SK-N-DZ (cell line): ENCODE measurements around the gene ZBTB7A.

ENCODE experiments used
- DNase-seq: peaks from one replicate; pipeline ENCODE4 v3.0.0-alpha.2; 2015; ENCODE audit warnings: low spot score

ZBTB7A gene

DNA sequence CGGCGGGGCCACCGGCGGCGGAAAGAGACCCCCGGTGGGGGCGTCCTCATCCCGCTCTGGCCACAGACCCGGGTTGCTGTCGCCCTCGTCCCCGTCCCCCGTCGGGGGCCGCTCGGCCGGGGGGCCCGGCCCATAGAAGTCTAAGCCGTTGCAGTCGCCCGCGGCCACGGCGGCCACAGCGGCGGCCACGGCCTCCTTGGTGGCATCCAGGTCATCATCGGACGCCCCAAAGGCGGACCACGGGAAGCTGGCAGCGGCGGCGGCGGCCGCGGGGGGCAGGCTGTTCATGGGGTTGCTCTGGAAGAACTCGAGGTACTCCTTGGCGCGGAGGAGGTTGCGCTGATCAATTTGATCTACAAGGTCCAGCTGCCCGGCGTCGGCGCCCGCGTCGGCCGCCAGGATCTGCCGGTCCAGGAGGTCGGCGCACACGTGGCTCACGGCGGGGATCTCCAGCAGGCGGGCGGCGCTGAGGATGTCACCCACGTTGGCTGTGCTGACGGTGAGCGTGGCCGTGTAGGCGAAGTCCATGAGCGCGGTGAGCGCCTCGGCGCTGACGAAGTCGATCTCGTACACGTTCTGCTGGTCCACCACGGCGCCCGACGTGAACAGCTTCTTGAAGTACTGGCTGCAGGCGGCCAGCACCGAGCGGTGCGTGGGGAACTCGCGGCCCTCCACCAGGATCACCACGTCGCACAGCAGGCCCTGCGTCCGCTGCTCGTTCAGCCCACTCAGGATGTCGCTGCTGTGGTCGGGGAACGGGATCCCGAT is 12.1 kb downstream of the ZBTB7A start:
- no peak for DNase-seq

DNA sequence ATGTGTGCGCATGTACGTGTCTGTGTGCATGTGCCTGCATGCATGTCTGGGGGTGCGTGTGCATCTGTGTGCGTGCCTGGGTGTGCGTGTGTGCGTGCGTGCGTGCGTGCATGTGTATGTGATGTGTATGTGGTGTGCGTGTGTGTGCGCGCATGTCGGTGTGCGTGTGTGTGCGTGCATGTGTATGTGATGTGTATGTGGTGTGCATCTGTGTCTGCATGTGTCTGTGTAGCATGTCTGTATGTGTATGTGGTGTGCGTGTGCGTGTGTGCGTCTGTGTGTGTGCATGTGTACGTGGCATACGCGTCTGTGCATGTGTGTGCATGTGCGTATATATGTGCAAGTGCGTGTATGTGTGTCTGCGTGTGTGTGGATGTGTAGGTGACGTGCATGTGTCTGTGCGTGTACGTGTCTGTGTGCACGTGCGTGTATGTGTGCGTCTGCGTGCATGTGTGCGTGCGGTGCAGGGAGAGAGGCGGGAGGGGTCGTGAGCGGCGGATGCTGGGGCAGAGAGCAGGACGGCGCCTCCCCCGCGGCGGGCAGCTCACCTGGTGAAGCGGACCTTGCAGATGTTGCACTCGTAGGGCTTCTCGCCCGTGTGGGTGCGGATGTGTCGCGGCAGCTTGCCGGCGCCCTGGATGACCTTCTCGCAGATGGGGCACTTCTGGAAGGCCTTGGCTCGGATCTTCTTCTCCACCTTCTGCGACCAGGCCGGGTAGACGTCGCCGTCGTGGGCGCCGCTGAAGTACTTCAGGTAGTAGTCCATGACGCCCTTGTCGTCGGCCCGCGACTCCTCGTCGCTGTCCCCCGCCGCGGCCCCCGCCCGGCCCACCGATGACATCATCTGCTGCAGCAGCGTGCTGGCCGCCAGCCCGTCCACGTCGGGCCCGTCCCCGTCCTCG is 13.0 kb downstream of the ZBTB7A start:
- no peak for DNase-seq

DNA sequence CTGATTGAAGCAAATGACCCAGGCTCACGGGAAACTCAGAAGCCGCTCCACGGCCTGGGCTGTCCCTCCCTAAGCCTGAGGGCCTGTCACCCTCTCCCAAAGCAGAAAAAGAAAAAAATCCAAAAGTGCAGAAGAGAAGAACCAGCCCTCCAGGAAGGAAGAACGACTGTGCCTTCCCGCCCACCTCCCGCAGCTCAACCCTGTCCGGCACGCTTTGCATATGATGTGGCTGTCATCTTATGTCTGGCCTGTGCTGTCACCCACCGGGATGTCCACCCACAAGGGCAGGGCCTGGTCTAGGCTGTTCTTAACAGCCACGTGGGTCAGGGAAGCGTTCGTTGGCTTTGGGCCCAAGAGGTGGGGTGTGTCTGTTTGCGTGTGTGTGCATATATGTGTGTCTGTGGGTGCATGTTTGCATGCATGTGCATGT is 13.7 kb downstream of the ZBTB7A start:
- DNase-seq = no peak

DNA sequence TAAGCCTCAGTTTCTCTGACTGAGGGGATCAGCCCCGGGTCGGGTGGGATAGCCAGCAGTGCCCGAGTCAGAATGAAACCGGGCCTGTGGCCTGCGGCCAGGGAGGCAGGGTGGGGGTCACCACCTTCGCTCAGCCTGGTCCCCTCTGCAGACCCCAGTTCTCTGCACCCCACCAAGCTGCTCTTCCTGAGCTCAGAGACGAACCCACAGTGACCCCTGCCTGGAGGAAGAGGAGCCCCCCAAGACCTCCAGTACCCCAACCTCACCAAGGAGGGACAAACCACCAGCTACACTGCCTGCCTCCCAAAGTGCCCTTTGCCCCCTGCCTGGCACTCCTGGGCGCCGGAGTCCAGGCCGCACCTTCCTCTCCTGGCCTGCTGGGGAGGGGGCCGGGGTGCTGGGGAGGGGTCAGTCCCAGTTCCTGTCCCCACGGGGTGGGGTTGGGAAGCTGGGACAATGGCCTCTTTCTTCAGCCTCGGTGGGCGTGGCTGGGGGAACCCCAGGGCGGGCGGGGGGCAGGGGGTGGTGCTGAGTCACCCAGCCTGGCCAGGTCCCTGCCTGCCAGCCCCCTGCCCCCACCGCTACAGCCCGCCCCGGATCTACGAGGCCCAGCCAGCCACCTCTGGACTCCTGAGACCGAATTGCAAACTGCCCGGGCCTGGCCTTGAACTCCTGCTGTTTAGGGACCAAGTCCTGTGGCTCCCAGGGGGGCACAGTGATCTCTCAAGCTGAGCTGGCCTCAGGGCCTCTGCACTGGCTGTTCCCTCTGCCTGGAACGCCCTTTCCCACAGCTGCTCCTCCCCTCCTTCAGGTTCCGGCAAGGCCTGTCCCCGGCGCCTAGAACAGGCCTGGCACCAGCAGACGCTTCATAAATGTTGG is 14.3 kb downstream of the ZBTB7A start:
- no peak for DNase-seq

DNA sequence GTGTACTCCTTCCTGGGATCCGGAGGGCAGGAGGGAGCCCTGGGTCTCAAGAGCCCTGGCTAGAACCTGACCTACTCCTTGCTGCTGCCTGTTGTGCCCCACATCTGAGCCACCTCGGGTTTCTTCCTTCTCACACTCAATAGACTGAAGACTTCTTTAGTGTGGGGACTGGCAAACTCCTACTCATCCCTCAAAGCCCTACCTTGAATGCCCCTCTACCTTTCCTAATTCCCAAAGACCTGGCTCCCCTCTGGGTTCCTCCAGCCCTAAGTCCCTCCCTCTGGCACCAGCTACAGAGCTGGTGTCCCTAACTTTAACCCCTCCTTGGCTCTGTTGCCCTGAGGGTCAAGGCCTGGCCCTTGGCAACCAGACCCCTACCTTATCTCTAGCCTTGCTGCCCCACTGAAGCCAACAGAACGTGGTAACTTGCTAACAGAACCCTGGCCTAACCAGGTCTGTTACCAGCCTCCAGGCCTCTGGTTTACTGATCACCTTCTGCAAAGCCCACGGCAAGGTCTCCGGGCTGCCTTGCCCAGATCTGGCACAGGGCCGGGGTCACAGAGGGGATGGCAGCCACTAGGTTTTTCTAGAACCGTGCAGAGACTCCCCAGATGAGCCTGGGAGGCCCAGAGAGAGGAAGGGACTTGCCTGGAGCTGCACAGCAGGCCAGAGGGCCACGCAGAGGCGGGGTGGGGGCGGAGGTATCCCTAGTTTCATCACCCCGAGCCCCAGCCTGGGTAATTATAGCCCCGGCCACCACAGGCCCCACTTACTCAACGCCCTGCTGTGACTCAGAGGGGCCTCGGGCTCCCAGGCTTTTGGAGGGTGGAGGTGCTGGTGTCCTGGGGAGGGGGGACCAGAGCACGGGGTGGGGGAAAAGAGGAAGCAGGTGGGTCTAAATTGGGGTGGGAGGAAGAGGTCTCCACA is 15.3 kb downstream of the ZBTB7A start:
- DNase-seq = no peak

DNA sequence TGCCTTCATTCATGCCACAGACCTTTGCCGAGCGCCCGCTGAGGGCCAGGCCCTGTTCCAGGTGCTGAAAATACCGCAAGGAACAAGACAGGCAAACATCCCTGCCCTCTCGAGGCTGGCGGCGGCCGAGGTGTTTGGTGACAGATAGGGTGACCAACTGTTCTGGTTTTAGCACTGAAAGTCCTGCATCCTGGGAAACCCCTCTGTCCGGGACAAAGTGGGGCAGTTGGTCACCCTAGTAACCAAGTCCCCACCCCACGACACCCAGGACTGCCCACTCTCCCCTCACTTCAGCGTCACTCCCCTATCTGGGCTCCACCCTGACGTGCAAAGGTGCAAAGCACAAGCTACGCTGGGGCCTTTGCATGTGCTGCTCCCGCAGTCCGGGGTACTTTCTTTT is 17.3 kb downstream of the ZBTB7A start:
- DNase-seq = no peak

DNA sequence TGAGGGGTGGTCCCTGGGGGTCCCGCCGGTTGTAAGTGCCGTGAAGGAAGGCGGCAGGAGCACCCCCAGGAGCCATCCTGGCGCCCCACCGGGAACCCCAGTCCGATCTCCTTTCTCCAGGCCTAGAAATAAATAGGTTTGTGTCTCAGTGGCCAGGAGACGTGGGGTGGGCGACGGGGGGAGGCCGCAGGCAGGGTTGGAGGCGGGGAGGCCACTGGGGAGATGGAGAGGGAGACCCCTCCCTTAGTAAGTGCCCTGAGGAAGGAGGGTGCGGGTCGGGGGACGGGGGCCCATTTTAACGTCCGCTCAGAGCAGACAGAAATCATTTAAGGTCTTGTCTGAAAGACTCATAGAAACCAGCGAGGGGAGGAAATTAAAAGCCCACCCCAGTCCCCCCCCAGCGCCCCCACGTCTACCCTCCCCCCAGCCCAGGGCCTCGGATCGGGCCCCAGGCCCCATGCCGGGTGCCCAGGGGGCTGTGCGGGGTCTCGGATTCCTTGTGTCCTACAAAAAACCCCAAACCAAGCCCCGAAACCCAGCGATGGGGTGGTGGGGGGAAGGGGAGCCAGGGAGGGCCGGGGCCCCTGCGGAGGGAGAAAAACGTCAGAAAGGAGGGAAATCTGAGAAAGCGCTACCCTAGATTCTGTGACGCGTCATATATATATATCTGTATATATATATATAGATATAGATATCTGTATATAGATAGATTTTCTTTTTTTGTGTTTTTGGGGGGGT is 19.6 kb downstream of the ZBTB7A start:
- no peak for DNase-seq

DNA sequence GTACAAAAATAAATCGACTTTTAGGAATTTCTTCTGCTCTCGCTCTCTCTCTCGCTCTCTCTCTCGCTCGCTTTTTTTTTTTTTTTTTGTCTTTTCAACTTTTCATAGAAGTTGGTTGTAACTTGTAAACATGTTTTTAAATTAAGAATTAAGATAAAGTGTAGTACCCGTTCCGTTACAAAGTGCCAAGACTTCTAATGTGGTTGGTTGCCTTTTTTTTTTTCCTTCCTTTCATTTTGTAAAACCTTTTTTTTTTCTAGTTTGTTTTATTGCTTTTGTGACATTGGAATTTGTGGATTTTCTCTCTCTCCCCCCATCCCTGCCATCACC is 20.4 kb downstream of the ZBTB7A start:
- no peak for DNase-seq

DNA sequence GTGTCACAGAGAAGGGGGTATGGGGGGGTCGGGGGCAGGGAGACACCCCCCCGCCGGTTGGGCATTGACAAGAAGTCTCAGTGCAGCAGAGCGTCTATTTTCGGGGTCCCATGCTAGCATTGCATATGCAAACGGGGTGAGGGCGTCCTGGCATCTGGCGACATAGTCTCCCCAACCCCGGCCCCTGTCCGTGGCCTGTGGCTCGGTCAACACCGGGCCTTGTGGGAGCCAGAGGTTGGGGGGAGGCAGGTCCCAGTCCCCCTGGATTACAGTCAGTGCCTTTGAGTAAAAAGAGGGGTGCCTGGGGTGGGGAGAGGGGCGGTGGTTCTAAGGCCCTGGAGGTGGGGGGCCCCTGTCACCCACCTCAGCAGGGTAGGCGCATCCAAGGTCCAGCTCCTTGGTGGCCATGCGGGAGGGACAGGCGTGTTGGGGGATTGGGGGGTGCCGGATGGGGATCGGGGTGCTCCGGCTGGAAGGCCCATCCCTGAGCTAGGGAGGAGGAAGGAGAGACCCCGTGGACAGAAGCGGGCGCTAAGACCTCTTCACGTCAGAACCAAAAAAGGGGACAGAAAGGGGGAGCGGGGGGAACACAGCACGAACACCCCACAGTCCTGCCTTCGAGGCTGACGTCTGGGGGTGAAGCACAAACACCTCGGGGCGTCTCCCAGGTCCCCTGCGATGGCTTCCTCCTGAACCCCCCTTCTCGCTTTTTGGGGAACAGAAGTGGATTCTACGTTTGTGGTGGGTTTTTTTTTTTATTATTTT is 20.9 kb downstream of the ZBTB7A start:
- DNase-seq = no peak

DNA sequence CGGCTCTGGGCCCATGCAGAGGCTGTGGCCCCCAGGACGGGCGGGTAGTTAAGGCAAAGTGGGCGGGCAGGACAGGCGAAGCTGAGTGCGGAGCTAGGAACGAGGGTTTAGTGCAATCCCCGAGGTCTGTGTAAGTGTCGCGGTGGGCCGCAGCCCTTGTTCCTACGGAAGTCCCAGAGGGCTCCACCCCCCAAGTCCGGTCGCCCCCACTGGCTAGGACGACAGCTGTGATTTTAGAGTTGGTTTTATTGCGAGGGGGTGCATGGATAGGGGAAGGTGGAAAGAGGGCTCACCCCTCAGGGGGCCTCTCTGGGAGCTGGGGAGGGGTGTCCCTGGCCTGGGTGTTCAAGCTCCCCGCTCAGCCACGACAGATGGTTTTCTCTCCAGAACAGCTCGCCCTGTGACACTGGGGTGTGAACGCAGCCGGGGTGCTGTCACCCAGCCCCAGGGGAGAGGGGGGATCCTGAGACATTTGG is 21.7 kb downstream of the ZBTB7A start:
- no peak for DNase-seq

DNA sequence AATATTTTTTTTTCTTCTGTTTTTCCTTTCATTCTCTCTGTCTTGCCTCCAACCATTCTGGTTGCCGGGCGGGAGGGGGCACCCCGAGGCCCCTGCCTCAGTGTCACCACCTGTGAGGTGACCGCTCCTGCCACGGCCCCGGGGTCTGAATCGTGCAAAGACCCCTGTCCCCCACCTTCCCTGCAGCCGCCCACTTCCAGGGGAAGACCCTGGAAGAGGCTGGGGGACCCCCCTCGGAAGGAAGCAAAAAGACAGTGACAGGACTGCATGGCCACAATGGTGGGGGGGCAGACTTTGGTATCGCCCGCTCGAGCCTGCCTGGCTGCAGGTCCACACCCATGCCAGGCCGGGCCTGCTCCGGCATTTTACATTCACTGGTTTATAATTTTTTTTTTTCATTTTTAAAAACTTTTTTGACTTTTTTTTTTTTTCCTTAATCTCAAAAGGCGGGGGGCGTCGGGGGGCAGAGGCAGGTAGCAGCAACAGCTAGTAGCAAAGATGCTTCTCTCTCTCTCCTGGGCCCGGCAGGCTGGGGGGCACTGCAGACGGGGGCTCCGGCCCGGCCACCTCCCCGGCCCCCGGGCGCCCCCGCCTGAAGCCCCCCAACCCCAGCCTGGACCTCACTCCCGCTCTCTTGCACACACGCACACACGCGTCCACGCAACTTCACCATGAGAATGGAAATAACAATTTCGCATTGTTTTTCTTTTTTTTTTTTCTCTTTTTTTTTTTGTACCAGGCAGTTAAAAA is 22.6 kb downstream of the ZBTB7A start:
- no peak for DNase-seq

DNA sequence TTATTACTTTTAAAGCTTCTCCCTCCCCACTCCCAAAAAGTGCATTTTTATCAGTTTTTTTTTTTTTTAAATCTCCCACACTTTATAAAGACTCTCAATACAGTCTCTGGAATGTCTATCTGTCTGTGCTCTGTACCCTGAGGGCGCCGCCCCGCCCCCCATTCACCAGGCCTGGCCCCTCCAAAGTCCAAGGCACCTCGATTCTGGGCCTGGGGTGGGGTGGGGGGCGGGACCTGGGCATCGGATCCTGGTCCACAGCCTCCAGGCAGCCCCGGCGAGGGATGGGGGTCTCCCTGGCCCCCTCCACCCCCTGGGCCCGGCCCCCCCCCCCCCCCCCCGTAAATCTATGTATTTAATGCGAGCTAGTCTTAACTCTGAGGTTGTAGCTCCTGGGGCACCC is 23.3 kb downstream of the ZBTB7A start:
- no peak for DNase-seq

DNA sequence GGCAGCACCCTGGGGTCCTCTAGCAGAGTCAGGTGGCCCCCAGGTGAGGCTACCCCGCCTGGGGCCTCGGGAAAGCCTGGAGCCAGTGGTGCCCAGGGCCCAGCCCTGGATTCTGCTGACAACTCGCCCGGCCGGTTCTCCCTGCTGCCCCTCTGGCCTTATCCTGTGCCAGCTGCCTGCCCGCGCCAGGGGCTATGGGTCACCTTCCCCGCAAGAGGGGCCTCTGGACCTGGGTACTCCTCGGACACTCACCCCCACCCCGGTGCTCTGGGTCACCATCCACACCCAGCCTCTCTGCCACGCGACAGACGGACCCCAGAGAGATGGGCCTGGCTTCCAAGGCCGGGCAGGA is 24.0 kb downstream of the ZBTB7A start:
- DNase-seq = no peak

DNA sequence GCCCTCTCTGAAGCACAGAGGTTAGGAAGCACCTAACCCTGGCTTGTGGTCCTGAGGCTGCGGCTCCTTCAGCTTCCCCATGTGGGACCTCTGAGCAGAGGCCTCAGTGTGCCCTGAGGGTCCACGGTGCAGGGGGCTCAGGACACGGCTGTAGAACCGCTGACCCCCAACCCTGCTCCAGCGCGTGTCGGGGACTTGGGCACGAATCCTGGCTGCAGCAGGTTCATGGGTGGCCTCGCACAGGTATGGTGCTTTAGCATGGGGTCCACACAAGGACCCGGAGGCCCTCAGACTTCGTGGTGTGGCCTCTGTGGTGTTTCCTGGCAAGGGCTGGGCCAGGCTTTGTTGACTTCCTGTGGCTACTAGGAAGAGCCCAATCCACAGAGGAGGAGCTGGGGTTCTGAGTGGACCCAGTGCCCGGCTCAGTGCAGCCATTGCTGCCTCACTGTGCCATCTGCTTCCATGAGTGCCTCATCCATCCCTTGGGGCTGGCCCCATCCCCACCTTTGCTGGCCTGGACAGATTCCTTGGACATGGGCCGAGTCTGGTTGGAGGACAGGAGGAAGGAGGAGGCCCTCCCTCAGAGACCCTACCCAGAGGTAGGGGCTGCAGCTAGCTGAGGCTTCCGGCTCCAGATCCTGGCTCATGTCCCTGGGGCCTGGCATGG is 24.5 kb downstream of the ZBTB7A start:
- DNase-seq = no peak

DNA sequence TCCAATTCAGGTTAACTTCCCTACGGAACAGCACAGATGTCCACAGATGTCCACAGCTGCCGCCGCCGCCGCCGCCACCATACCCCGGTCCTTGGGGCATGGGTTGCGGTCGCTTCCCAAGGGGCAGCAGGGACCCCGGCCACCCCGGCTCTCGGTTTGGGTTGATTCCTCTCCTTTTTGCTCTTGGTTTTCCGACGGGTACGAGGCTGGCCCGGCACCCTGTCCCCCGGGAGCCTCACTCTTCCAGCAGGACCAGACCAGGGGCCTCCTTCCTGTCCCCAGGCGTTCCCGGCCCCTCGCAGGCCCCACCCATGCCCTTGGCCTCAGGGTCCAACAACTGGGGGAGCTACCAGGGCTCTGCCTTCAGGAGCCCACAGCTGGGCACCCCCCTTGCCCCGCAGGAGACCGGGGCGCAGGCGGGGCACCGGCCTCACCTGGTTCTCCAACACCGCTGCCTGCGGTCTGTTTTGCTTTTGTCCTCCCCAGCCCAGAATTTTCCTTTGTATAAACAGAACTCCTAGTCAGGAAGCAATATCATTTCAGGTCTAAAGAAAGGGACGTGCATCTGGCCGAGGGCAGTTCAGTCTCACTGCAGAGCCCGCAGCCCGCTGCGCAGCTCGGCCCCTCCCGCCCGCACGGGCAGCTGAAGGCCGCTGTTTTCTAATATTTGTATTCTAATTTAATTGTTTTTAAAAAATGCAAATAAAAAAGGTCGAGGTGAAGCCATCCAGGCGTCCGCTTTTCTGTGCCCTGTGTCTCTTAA is 27.9 kb downstream of the ZBTB7A start:
- no peak for DNase-seq

DNA sequence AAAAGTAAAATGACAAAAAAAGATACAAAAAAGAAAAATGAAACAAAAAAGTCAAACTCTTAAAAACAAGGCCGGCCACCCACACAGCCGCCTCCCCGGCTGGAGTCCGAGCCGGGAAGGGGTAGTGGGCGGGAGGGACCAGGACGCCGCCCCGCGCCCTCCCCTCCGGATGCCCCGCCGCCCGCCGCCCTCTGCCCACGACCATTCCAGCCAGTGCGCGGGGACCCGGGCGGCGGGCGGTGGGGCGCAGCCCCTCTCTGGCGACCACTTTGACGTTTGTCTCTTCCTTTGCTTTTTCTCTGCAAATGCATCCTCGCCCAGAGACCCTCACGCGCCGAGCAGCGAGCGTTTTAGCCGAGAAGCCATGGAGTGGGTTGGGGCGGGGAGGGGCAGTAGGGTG is 28.6 kb downstream of the ZBTB7A start:
- DNase-seq = no peak

DNA sequence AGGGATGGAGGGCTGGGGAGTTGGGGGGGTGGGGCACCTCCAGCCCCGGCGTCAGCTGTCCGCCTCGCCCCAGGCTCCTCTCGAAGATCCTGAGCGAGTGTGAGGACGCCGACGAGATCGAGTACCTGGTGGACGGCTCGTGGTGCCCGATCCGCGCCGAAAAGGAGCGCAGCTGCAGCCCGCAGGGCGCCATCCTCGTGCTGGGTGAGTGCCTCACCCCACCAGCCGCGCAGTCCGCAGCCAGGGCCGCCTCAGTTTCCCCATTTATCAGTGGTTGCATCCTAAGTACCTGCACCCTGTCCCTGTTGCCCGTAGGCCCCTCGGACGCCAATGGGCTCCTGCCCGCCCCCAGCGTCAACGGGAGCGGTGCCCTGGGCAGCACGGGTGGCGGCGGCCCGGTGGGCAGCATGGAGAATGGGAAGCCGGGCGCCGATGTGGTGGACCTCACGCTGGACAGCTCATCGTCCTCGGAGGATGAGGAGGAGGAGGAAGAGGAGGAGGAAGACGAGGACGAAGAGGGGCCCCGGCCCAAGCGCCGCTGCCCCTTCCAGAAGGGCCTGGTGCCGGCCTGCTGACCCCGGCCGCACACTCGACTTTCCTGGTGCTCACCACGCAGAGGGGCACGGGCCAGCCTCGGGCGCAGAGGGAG is 29.3 kb downstream of the ZBTB7A start:
- no peak for DNase-seq
